Measurements from ENCODE around the gene RSL1D1.
"Not testable (repeated sequence)": the region's sequence is repeated elsewhere in the genome, so short reads cannot be mapped to it uniquely, and the experiment has no call there.

Gene RSL1D1

GRCh38 chr16:11843861-11844260, 7.5 kb downstream of the RSL1D1 start:
- peak; percentile 72 for DNase-seq (ENCODE audit: low spot score)

GRCh38 chr16:11843206-11843605, 8.1 kb downstream of the RSL1D1 start:
- DNase-seq (ENCODE audit: low spot score), result no peak

GRCh38 chr16:11841026-11841425, 10.3 kb downstream of the RSL1D1 start:
- no peak for DNase-seq (ENCODE audit: low spot score)

- DNase-seq (ENCODE audit: low spot score), result peak; percentile 80
Measured at GRCh38 chr16:11836650-11837244, 14.6 kb downstream of the RSL1D1 start.

GRCh38 chr16:11835891-11836649, 15.3 kb downstream of the RSL1D1 start:
- DNase-seq (ENCODE audit: low spot score), result peak; percentile 85

GRCh38 chr16:11835309-11835708, 16.0 kb downstream of the RSL1D1 start:
- DNase-seq (ENCODE audit: low spot score), result no peak

- no peak for DNase-seq (ENCODE audit: low spot score)
Measured at GRCh38 chr16:11833951-11834695, 17.2 kb downstream of the RSL1D1 start.

- no peak for DNase-seq (ENCODE audit: low spot score)
Measured at GRCh38 chr16:11828696-11829095, 22.6 kb downstream of the RSL1D1 start.

GRCh38 chr16:11825520-11826165, 25.7 kb downstream of the RSL1D1 start:
- DNase-seq (ENCODE audit: low spot score), result not testable (repeated sequence)

GRCh38 chr16:11824362-11824761, 27.0 kb downstream of the RSL1D1 start:
- no peak for DNase-seq (ENCODE audit: low spot score)

GRCh38 chr16:11823645-11824044, 27.7 kb downstream of the RSL1D1 start:
- not testable (repeated sequence) for DNase-seq (ENCODE audit: low spot score)

- DNase-seq (ENCODE audit: low spot score), result no peak
Measured at GRCh38 chr16:11819798-11820197, 31.5 kb downstream of the RSL1D1 start.

GRCh38 chr16:11818970-11819369, 32.4 kb downstream of the RSL1D1 start:
- DNase-seq (ENCODE audit: low spot score), result not testable (repeated sequence)

- no peak for DNase-seq (ENCODE audit: low spot score)
Measured at GRCh38 chr16:11816123-11816522, 35.2 kb downstream of the RSL1D1 start.

GRCh38 chr16:11814800-11815199, 36.5 kb downstream of the RSL1D1 start:
- not testable (repeated sequence) for DNase-seq (ENCODE audit: low spot score)

- no peak for DNase-seq (ENCODE audit: low spot score)
Measured at GRCh38 chr16:11806721-11807120, 44.6 kb downstream of the RSL1D1 start.

- DNase-seq (ENCODE audit: low spot score), result no peak
Measured at GRCh38 chr16:11805556-11805955, 45.8 kb downstream of the RSL1D1 start.

GRCh38 chr16:11801481-11802021, 49.8 kb downstream of the RSL1D1 start:
- DNase-seq (ENCODE audit: low spot score), result no peak

GRCh38 chr16:11800382-11800718, 51.0 kb downstream of the RSL1D1 start:
- no peak for DNase-seq (ENCODE audit: low spot score)

GRCh38 chr16:11799509-11800381, 51.6 kb downstream of the RSL1D1 start:
- no peak for DNase-seq (ENCODE audit: low spot score)

- DNase-seq (ENCODE audit: low spot score), result no peak
Measured at GRCh38 chr16:11799017-11799381, 52.3 kb downstream of the RSL1D1 start.

All from cerebellar cortex (tissue), 1 donor.